Neural cell (in vitro differentiated cells): Measurements from ENCODE around the gene NELL1. TPM values are rescaled to one million over a fixed set of nuclear protein-coding genes. Genes with fewer than 3 reads are reported as not detected.

ENCODE experiments used
- H2AFZ ChIP-seq: fragments of 200-600, 300-800 bp; sonication (generic), shearing (Covaris generic); 2 replicates; pipeline ENCODE4 v1.6.0; 2014; ENCODE audit warnings: low read depth, mild to moderate bottlenecking, antibody characterized with exemption, low read length, moderate library complexity
- H3F3A ChIP-seq: fragments of 200-600 bp; shearing (Covaris generic); 2 replicates; pipeline ENCODE4 v1.6.1; 2016; ENCODE audit warnings: mild to moderate bottlenecking, moderate library complexity, mixed read lengths, antibody characterized with exemption, low read length; ENCODE audit not compliant: insufficient read depth, poor library complexity, severe bottlenecking
- H3K27ac ChIP-seq: fragments of 200-600, 300-800 bp; sonication (generic), shearing (Covaris generic); 2 replicates; pipeline ENCODE4 v1.5.1; 2014; ENCODE audit warnings: mild to moderate bottlenecking, low read length, moderate library complexity
- H3K27me3 ChIP-seq: fragments of 300-800, 200-600 bp; sonication (generic), shearing (Covaris generic); 2 replicates; pipeline ENCODE4 v1.6.0; 2014; ENCODE audit warnings: mild to moderate bottlenecking, low read depth, low read length, moderate library complexity; ENCODE audit not compliant: insufficient read depth
- H3K36me3 ChIP-seq: fragments of 300-800, 200-600 bp; sonication (generic), shearing (Covaris generic); 2 replicates; pipeline ENCODE4 v1.5.1; 2014; ENCODE audit warnings: mild to moderate bottlenecking, antibody characterized with exemption, low read length, moderate library complexity; ENCODE audit not compliant: insufficient read depth
- H3K4me2 ChIP-seq: fragments of 300-800, 200-600 bp; sonication (generic), shearing (Covaris generic); 2 replicates; pipeline ENCODE4 v1.6.0; 2014; ENCODE audit warnings: mild to moderate bottlenecking, low read length
- H3K4me3 ChIP-seq: fragments of 300-800, 200-600 bp; sonication (generic), shearing (Covaris generic); 2 replicates; pipeline ENCODE4 v1.5.1; 2014; ENCODE audit warnings: mild to moderate bottlenecking, low read length, moderate library complexity
- H3K79me2 ChIP-seq: fragments of 200-600 bp; shearing (Covaris generic); replicated peaks from 2 replicates; pipeline ENCODE4 v1.6.0; 2014; ENCODE audit warnings: mild to moderate bottlenecking, low read length, moderate library complexity; ENCODE audit not compliant: insufficient read depth
- H3K9ac ChIP-seq: fragments of 300-800, 200-600 bp; sonication (generic), shearing (Covaris generic); 2 replicates; pipeline ENCODE4 v1.6.1; 2016; ENCODE audit warnings: mild to moderate bottlenecking, low read length, mixed read lengths
- H3K9me2 ChIP-seq: fragments of 200-600 bp; shearing (Covaris generic); 2 replicates; pipeline ENCODE4 v1.6.1; 2016; ENCODE audit warnings: mild to moderate bottlenecking, low read length, mixed read lengths; ENCODE audit not compliant: insufficient read depth
- H3K9me3 ChIP-seq: fragments of 200-600, 300-800 bp; sonication (generic), shearing (Covaris generic); 2 replicates; pipeline ENCODE4 v1.6.1; 2016; ENCODE audit warnings: mild to moderate bottlenecking, mixed run types, low read length, moderate library complexity, mixed read lengths
- H4K20me1 ChIP-seq: fragments of 200-600 bp; shearing (Covaris generic); 2 replicates; pipeline ENCODE4 v1.6.1; 2016; ENCODE audit warnings: mild to moderate bottlenecking, mixed run types; ENCODE audit not compliant: insufficient read depth
- CTCF ChIP-seq: fragments of 450-650 bp; IDR thresholded peaks from 2 replicates; pipeline ENCODE4 v1.5.1; 2014; ENCODE audit warnings: antibody characterized with exemption, mild to moderate bottlenecking, moderate library complexity; ENCODE audit not compliant: poor library complexity, severe bottlenecking
- EP300 ChIP-seq: fragments of 450-650 bp; conservative IDR thresholded peaks from 2 replicates; pipeline ENCODE4 v1.6.1; 2014; ENCODE audit warnings: antibody characterized with exemption, mild to moderate bottlenecking, moderate library complexity; ENCODE audit not compliant: poor library complexity, severe bottlenecking
- EZH2 ChIP-seq: fragments of 200-600, 300-800 bp; shearing (Covaris generic), sonication (generic); IDR thresholded peaks from 2 replicates; pipeline ENCODE4 v1.6.1; 2014; ENCODE audit warnings: antibody characterized with exemption, low read length, borderline replicate concordance, mild to moderate bottlenecking; ENCODE audit not compliant: insufficient read depth, poor library complexity, severe bottlenecking
- MXI1 ChIP-seq: fragments of 450-650 bp; conservative IDR thresholded peaks from 2 replicates; pipeline ENCODE4 v1.6.1; 2014; ENCODE audit warnings: antibody characterized with exemption, mild to moderate bottlenecking; ENCODE audit not compliant: poor library complexity, severe bottlenecking
- POLR2AphosphoS5 ChIP-seq: IDR thresholded peaks from 2 replicates; pipeline ENCODE4 v1.6.1; 2012
- RAD21 ChIP-seq: fragments of 450-650 bp; conservative IDR thresholded peaks from 2 replicates; pipeline ENCODE4 v1.6.1; 2014; ENCODE audit warnings: antibody characterized with exemption, mild to moderate bottlenecking, moderate library complexity
- REST ChIP-seq: IDR thresholded peaks from 2 replicates; pipeline ENCODE4 v1.6.1; 2012; ENCODE audit warnings: borderline replicate concordance
- SMC3 ChIP-seq: fragments of 450-650 bp; conservative IDR thresholded peaks from 2 replicates; pipeline ENCODE4 v1.6.1; 2014; ENCODE audit warnings: antibody characterized with exemption, mild to moderate bottlenecking, moderate library complexity; ENCODE audit not compliant: poor library complexity
- TAF1 ChIP-seq: IDR thresholded peaks from 2 replicates; pipeline ENCODE4 v1.6.1; 2012; ENCODE audit warnings: low read depth
- polyA plus RNA-seq: library from polyadenylated mRNA; depleted of rRNA; stranded (reverse); fragments of >200 nt; gene quantifications from 2 replicates; pipeline ENCODE4 v1.2.3, GENCODE V29; 2014

Gene NELL1
- polyA plus RNA-seq, 1 donor from 2014 or later: 70.4 TPM

DNA sequence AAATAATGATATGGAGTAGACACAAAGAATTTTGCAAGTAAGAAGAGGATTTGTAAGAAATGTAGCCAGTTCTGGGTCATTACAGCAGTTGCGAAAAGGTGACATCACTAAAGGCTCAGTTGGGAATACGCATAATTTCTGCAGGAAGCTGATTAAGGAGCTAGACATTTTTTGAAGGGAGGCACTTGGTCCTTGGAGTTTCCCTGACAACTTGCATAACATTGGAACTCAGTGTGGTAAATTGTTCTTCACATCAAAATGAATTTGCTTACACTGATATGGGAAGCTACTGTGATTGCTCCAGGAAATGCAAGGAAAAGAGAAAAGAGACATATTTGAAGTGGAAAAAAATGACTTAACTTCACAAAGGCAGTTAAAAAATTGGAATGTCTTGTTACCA lies 626.1 kb downstream of the NELL1 start:
- Histone ChIP-seq H2AFZ (no peak overlapping the region), H3K9me2 (no peaks in the 10 kb centered on the region), H3K36me3 (no peaks in the 10 kb centered on the region), H3F3A (no peaks in the 10 kb centered on the region), H3K27me3 (no peaks in the 10 kb centered on the region), H4K20me1 (no peaks in the 10 kb centered on the region), H3K79me2 (no peaks in the 10 kb centered on the region), H3K9ac (no peak overlapping the region), H3K27ac (peak overlapping the region; percentile 40), H3K4me3 (no peak overlapping the region), H3K9me3 (no peaks in the 10 kb centered on the region), H3K4me2 (no peak overlapping the region)
- peak; percentile 85 for TF ChIP-seq REST
- no peak for TF ChIP-seq SMC3

- Histone ChIP-seq H3F3A (no peaks in the 10 kb centered on the region), H3K27me3 (no peaks in the 10 kb centered on the region), H3K9me2 (no peaks in the 10 kb centered on the region), H3K36me3 (no peaks in the 10 kb centered on the region), H3K9me3 (no peaks in the 10 kb centered on the region), H3K4me2 (no peak overlapping the region), H3K4me3 (no peak overlapping the region), H4K20me1 (no peaks in the 10 kb centered on the region), H3K27ac (no peak overlapping the region), H2AFZ (no peak overlapping the region), H3K9ac (no peak overlapping the region), H3K79me2 (no peaks in the 10 kb centered on the region)
- no peak for TF ChIP-seq SMC3
- TF ChIP-seq TAF1: no peak
- no peak for TF ChIP-seq EP300
Observed at GRCh38 chr11:21301981-21302380, 632.6 kb downstream of the NELL1 start.

DNA sequence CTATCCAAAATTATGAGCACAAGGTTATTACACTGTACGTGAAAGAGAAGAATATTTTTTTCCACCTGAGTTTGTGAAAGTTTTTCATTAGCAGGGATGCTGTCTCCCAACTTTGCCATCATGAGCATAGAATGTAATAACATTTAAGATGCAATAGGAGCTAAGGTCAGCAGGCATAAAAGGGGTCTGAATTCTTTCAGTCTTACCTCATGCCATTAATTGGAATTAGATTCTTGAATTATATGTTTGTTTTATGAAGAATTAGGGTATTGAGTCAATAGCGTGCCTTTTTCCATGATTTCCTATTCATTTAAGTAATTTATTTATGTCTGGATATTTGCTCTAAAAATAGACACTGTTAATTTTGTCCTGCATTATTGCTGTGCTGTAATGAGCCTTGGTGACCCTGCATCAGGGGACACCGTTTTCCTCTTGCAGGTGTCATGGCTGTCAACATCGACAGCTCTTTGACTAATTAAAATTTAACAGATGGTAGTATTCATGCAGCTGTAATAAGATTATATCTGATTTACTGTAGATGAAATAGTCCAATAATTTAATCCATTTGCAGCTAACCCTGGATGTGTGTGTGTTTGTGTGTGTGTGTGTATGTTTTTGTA lies 637.5 kb downstream of the NELL1 start:
- H3K9me3 ChIP-seq: no peaks in the 10 kb centered on the region
- H3K36me3 ChIP-seq: no peaks in the 10 kb centered on the region

More for the DNA sequence above, 637.5 kb downstream of the NELL1 start:
- no peak for TF ChIP-seq POLR2AphosphoS5
- no peak for TF ChIP-seq SMC3
- TF ChIP-seq TAF1: no peak
- TF ChIP-seq CTCF: no peak
- no peak for TF ChIP-seq MXI1
- no peak for TF ChIP-seq REST
- TF ChIP-seq RAD21: no peak
- no peak for TF ChIP-seq EZH2
- no peak for TF ChIP-seq EP300
- Histone ChIP-seq H3K27me3 (no peaks in the 10 kb centered on the region), H3K4me3 (no peak overlapping the region), H4K20me1 (no peaks in the 10 kb centered on the region), H3K79me2 (no peaks in the 10 kb centered on the region), H3K9me2 (no peaks in the 10 kb centered on the region), H2AFZ (no peak overlapping the region), H3K9ac (no peak overlapping the region), H3F3A (no peaks in the 10 kb centered on the region), H3K4me2 (no peak overlapping the region), H3K27ac (no peak overlapping the region)
